ENCODE measurements around the gene CDA.
"Not testable (repeated sequence)": the region's sequence is repeated elsewhere in the genome, so short reads cannot be mapped to it uniquely, and the experiment has no call there.

Gene CDA

DNA sequence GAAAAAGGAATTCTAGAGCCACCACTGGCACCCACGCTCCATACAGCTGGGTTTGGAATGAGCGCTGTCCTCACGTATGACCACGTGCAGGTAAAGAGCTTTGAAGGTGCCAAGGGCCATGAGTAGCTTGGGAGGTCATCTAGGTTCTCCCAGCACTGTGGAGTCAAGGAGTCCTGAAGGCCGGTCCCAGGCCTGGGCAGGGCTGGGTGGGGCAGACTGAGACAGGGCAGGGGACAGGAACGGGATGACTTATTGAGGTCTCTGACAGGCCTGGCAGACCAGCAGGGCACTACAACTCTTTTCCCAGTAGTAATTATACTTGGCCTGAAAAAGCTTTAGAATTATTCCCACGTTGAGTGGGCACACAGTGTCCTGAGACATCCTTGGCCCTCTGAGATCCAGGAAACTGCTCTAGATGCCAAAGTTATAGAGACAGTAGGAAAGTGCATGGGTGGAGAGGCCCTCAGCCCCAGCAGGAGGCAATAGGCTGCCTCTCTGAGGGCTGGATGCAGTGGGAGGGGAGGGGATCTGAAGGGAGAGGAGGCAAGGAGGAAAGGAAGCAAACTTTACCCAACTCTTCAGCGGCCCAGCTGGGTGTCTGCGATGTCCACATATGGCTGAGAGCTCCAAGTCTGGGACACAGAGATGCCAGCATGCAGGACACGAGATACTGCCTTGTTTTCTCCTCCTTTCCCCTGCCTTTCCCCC is 1.8 kb upstream of the CDA start:
- DNase-seq (ENCODE audit: low spot score): no peak

DNA sequence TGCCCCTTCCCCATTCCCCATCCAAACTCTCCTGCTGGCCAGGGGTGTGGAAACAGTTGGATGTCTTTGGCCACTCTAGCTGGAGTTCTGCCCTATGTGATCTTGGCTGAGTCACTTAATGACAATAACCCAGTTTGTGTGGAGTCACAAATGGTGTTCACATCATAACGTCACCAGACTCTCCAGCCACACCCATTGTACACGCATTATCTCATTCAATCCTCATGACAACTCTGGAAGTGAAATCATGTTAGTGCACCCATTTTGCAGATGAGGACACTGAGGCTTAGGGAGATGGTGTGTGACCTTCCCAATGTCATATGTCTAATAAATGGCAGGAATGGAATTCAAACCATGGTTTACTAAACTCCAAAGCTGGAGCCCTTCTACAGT is 1.2 kb upstream of the CDA start:
- no peak for DNase-seq (ENCODE audit: low spot score)

DNA sequence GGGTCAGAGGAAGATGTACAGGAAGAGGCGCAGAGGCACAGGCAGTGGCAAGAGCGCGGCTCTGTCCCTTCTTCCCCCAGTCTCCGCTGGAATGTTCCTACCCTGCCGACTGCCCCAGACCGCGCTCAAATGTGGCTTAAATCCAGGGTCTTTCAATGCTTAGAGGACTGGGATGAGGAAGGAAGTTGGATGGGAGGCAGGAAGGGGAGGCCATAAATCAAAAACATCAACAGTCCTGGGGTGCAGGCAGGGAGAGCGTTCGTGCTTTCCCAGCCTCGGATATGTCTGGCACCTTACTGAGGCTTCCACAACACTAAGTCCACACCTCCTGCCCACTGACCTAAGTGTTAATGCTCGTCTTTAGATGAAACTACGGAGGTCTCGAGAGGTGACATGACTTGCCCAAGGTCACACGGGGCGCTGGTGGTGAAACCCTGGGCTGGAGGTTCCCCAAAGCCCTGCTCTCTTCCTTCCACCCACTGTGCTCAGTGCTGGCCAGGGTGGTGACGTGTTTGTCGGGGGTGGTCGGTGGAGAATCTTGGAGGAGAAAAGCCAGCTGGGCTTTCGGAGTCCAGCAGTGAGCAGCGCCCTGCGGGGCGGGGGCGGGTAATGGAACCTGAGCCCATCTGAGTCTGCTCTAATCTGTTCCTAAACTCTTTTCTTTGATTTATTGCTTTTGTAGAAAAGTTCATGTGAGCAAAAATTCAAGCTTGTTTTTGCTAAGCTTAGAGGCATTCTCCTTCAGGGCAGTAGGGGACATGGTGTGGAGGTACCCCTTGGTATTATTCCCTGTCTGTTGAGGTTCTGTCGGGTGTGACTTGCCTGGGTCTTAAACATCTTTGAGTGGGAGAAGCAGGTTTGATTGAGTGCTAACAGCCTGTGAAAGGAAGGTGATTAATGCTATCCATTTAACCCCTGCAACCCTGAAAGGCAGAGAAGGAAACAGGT is 708 bp downstream of the CDA start:
- DNase-seq (ENCODE audit: low spot score): peak; percentile 56

DNA sequence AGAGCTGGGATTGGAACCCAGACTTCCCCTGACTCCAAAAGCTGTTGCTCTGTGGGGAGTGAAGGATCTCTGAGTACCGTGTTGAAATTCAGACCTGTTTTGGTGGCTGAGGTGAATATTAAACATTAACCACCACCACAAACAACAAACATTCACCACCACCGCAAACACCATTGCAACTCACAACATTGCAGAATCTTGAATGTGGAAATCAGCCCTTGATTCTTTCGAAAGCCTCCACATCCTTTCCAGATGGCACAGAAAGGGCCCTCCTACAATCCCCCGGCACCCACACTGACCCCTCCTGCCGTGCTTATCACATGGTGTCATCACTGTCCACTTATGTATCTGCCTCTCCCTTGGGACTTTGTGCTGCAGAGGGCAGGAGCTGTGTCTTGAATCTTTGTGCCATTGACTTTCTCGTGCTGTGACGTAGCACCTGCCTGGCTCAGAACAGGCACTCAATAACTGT is 1.4 kb downstream of the CDA start:
- peak; percentile 49 for DNase-seq (ENCODE audit: low spot score)

DNA sequence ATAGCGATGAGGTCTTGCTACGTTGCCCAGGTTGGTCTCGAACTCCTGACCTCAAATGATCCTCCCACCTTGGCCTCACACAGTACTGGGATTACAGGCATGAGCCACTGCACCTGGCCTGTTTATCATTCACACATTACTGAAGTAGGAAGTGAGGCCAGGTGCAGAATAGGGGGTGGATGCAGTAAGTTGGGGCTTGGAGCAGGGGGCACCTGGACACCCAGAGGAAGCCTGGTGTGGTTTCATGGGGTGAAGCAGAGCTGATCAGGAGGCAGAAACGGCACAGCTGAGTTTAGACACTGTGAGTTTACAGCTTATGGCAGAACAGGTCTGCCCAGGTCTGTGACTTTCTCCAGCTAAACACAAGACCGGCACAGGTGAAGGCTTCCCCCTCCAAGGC is 4.9 kb downstream of the CDA start:
- DNase-seq (ENCODE audit: low spot score): no peak

DNA sequence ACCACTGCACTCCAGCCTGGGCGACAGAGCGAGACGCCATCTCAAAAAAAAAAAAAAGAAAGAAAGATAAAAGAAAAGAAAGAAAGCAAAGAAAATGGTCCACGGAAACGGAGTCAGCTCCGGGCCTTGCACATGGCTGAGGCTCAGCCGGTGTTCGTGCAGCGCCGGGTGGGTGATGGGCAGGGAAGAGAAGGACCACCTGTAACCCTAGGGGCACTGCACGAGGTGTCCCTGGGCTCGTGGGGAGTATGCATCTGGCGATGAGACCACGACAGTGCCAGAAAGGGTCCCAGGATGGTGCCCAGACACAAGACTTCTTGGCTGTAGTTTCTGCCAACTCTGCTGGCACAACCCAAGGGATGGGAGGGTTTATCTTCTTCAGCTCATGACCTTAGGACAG is 5.8 kb downstream of the CDA start:
- no peak for DNase-seq (ENCODE audit: low spot score)

DNA sequence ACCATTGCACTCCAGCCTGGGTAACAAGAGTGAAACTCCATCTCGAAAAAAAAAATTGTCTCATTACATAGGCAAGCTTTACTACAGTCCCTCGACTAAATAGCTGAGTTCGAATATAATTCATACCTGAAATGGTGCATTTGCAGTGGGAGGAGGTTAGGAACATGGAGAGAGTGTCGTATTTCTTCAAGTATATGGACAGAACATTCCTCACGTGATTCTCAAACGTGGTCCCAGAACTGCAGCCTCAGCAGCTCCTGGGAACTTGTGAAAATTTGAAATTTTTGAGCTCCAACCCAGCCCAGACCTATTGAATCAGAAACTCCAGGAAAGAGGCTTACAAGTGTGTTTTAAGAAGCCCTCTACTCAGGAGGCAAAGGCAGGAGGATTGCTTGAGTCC is 7.2 kb downstream of the CDA start:
- DNase-seq (ENCODE audit: low spot score): no peak

DNA sequence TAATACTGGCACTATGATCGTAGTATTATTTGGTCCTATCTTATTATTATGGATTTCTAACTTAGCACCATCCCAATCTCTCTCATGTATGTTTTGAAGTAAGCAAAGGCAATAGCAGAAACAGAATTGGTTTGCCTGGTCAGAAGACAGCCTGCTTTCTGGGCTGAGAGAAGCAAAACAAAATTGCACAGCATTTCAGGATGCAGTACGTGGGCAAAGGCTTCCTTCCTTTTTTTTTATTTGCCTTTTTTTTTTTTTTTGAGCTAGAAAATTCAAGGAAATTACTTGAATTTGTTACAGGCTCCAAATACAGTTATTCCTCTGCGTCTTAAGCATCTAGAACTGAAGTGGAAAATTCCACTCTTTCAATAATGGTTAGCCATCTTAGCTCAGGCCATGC is 8.8 kb downstream of the CDA start:
- no peak for DNase-seq (ENCODE audit: low spot score)

DNA sequence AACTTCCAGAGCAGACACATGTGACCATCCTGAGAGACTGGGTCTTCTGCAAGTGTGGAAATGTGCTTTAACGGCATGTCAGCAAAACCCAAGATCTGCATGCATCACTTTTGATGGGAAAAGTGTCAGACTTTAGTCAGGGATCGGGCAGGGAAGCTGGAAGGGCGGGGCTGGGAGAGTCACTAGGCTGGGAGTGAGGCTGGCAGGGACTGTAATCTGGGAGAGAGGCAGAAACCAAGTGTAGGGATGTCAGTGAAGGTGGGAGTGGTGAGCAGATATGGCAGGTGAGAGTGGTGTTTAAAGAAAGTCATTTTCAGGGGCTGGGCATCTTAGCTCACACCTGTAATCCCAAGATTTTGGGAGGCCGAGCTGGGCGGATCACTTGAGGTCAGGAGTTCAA is 11.3 kb downstream of the CDA start:
- DNase-seq (ENCODE audit: low spot score): no peak

DNA sequence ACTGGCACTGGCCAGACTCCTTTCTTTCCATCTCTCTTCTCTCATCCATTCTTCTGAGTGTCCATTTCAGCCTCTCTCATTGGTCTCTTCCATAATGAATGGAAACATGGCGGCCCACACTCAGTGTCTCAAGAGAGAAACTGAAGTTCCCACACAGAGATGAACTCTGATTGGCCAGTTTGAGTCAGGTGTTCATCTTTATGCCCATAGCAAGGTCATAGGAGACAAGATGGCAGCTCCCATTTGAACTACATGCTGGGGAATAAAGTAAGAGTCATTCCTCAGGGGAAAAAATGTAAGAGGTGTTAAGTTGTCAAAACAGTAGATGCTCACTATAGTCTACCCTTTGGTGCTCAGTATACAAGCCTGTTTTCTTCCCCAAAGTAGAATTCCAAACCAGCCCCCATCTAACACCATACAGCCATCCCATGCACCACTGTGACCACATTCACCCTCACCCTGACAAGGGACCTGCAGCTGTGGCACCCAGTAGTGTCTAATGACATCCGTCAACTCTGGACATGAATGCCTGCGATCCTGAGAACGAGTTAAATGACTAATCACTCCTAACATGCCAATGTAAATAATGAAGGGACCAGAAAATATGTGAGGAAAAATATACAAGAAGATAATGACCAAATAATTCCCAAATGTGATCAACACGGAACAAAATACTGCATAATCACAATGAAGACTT is 12.4 kb downstream of the CDA start:
- no peak for DNase-seq (ENCODE audit: low spot score)

DNA sequence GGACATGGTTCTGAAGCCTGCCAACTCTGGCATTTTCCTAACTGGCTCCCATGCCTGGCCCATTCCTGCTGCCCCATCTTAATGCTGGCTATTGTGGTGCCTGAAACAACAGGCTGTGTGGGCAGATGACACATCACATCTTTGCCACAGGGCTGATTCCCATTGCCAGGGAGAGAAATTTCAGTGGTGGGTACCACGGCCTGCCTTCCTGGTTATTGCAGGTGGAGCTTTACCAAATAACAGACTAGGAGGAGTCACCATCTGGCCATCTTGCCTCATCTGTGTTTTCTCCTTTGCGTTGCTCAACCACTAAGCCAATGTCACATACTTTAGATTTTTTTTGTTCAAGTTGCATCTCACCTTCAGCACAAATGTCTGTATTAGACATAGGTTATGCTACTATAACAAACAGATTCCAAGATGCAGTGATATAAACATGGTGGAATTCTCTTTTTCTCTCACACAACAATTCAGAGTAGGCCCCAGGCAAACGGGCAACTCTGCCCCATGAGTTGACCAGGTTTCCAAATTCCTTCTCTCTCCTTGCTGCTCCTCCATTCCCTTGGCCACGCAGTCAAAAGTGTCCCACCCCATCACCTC is 14.1 kb downstream of the CDA start:
- no peak for DNase-seq (ENCODE audit: low spot score)

DNA sequence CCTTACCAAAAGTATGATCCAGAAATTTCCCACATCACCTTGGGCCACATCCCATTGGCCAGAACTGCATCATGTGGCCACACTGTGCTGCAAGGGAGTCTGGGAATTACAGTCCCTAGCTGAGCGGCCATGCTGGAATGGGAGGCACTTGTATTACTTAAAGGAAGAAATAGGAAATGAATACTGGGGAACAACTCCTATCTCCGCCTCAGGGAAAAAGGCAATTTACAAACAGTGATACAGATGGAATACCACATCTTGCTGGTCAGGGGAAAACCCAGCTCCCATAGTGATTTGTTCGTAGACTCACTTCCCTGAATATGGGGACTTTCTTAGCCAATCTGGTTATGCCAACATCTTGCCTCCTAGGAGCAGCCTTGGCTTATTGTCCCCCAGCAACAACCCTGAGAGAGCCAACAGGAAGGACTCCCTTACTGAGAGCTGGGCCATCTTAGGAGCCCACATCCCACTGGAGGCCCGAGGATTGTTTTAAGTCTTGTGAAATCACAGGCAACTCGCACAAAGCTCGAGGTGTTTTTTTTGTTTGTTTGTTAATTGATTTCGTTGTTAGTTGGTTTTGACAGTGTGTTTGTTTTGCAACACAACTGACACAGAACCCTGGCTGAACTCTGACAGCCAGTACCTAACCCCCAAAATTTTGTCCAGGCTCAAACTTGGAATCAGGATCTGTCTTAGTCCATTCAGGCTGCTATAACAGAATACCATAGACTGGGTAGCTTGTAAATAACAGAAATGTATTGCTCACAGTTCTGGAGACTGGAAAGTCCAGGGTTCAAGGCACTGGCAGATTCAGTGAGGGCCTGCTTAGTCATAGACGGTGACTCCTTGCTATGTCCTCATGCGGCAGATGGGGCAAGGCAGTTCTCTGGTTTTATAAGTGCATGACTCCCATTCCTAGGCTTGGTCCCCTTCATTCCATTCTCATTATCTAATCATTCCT is 14.9 kb downstream of the CDA start:
- peak; percentile 77 for DNase-seq (ENCODE audit: low spot score)

DNA sequence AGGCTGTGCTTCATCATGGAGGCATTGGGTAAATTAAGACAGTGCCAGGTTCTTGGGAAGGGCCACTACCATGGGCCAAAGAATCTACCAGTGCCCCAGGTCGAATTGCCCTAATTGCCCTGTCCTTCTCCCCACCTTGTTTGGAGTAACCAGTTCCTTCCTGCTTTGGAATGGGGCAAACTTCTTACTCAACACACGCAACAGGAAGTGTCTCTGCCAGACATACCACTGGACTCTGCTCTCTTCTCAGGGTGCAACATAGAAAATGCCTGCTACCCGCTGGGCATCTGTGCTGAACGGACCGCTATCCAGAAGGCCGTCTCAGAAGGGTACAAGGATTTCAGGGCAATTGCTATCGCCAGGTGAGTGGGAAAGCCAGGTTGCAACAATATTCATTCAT is 15.8 kb downstream of the CDA start:
- no peak for DNase-seq (ENCODE audit: low spot score)

DNA sequence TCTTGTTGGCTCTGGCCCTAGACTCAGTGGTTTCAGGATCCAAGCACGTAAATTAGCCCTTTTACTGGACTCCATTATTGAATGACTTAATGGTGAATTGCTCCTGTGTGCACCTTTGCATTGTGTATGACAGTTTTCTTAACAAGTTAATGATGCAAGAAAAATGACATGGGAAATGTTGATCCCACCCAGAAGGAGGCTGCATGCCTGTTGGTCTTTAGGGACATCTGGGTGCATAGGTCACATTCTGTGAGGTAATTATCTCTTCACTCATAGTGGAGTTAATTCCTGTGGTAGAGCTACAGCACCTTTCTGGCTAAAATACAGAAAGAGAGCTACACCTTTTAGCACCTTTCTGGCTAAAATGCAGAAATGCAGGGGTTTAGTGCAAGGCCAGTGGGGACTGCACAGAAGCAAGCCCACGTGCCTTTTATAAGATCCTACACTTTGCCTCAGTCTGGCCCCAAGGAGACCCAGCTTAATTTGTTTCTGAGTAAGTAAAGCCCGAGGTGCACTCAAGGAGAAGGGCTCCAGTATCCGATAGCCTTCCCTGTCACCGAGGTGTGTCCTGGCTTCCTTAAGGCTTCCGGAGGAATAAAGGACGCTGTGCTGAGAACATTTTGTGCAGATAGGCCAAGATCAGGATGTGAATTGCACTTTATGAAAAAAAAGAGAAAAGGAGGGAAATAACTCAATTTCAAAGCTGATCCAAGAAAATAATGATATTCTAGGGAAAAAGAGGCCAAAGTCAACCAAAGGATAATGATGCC is 18.1 kb downstream of the CDA start:
- not testable (repeated sequence) for DNase-seq (ENCODE audit: low spot score)

DNA sequence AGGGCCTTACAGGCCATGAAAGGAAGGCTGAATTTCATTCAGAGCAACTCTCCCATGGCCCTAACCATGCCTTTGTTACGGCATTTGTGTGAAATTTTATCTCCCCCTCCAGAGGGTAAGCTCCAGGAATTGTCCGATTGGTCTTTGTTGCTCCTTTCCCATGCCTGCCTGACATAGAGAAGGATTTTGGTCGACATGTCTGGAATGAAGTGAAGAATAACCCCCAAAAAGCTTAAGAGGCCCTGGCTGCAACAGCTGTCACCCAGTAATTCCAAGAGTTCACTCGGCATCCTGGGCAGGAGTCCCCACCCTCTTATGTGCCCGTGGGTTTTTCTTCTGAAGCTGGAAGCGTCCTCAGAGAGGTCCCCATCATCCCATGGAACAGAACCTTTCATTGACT is 20.6 kb downstream of the CDA start:
- no peak for DNase-seq (ENCODE audit: low spot score)

DNA sequence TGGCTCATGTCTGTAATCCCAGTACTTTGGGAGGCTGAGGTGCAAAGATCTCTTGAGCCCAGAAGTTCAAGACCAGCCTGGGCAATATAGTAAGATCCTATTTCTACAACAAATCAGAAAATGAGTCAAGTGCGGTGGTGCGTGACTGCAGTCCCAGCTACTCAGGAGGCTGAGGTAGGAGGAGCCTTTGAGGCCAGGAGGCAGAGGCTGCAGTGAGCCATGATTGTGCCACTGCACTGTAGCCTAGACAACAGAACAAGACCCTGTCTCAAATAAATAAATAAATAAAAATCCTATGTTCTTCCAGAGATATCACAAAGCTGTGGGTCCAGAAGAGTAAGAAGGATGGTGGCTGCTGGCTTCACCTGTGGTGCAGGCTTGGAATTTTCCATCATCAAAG is 22.1 kb downstream of the CDA start:
- DNase-seq (ENCODE audit: low spot score): no peak

DNA sequence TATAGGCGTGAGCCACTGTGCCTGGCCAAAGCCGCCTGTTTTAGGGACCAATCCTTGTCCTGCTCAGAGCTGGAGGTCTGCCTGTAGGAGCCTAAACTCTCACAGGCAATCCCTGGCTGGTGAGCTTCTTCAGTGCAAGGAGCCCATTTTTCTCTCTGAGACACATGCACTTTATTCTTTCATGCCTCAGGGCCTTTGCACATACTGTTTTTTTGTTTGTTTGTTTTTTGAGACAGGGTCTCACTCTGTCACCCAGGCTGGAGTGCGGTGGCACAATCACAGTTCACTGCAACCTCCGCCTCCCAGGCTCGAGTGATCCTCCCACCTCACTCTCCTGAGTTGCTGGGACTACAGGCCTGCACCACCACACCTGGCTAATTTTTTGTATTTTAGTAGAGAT is 22.8 kb downstream of the CDA start:
- no peak for DNase-seq (ENCODE audit: low spot score)

DNA sequence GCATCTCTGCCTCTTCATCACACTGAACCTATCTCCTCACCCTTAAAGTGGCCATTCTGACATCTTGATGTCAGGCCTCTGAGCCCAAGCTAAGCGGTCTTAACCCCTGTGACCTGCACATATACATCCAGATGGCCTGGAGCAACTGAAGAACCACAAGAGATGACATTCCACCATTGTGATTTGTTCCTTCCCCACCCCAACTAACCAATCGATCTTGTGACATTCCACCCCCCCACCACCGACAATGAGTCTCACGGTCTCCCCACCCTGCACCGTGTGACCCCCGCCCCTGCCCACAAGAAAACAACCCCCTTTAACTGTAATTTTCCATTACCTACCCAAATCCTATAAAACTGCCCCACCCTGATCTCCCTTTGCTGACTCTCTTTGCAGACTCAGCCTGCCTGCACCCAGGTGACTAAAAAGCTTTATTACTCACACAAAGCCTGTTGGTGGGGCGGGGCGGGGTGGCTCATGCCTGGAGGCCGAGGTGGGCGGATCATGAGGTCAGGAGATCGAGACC is 23.4 kb downstream of the CDA start:
- no peak for DNase-seq (ENCODE audit: low spot score)

DNA sequence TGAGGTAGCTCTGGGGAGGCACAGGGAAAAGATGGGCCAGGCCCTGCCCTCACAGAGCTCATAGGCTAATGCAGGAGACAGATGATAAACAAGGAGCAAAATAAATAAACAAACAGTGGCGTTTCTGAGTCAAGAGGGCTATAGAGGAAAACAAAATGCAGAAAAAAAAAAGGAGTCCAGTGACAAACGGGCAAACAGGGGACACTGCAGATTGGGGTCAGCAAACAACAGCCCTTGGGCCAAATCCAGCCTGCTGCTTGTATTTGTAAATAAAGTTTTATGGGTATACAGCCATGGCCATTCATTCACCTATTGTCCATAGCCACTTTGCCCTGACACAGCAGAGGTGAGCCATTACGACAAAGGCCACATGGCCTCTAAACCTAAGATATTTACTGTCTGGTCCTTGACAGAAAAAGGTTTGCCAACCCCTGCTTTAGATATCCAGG is 25.3 kb downstream of the CDA start:
- no peak for DNase-seq (ENCODE audit: low spot score)
